ENCODE data around the gene ASGR2.

ASGR2 gene

GRCh38 chr17:7084088-7084487, 30.5 kb downstream of the ASGR2 start:
- no peak for TF ChIP-seq NFIC (IDR thresholded peaks at IDR 0.05)
- no peak for TF ChIP-seq EGR1 (IDR thresholded peaks at IDR 0.05)
- no peak for TF ChIP-seq YY1 (IDR thresholded peaks at IDR 0.05; ENCODE audit: low read depth)
- no peak for TF ChIP-seq TCF12 (IDR thresholded peaks at IDR 0.05; ENCODE audit: low read depth)
- no peak for TF ChIP-seq MAX (IDR thresholded peaks at IDR 0.05)
- TF ChIP-seq RAD21 (IDR thresholded peaks at IDR 0.05; ENCODE audit: low read depth): no peak
- no peak for TF ChIP-seq EP300 (IDR thresholded peaks at IDR 0.05; ENCODE audit: borderline replicate concordance)
- no peak for TF ChIP-seq TEAD4 (IDR thresholded peaks at IDR 0.05)
- no peak for TF ChIP-seq FOXM1 (IDR thresholded peaks at IDR 0.05; ENCODE audit: borderline replicate concordance, low read depth)
- TF ChIP-seq CREB1 (IDR thresholded peaks at IDR 0.05; ENCODE audit: low read depth): no peak
- TF ChIP-seq CEBPB (IDR thresholded peaks at IDR 0.05): no peak
- no peak for TF ChIP-seq REST (IDR thresholded peaks at IDR 0.05; ENCODE audit: low read depth)
- TF ChIP-seq TAF1 (IDR thresholded peaks at IDR 0.05; ENCODE audit: low read depth): no peak
- TF ChIP-seq USF1 (IDR thresholded peaks at IDR 0.05): no peak
- no peak for TF ChIP-seq ZBTB7A (IDR thresholded peaks at IDR 0.05; ENCODE audit: low read depth)

- TF ChIP-seq TAF1 (IDR thresholded peaks at IDR 0.05; ENCODE audit: low read depth): no peak
- TF ChIP-seq CREB1 (IDR thresholded peaks at IDR 0.05; ENCODE audit: low read depth): no peak
- TF ChIP-seq FOXM1 (IDR thresholded peaks at IDR 0.05; ENCODE audit: borderline replicate concordance, low read depth): no peak
- no peak for TF ChIP-seq EGR1 (IDR thresholded peaks at IDR 0.05)
- no peak for TF ChIP-seq TCF12 (IDR thresholded peaks at IDR 0.05; ENCODE audit: low read depth)
- TF ChIP-seq NFIC (IDR thresholded peaks at IDR 0.05): no peak
- no peak for TF ChIP-seq EP300 (IDR thresholded peaks at IDR 0.05; ENCODE audit: borderline replicate concordance)
- TF ChIP-seq YY1 (IDR thresholded peaks at IDR 0.05; ENCODE audit: low read depth): no peak
These were observed 31.0 kb downstream of the ASGR2 start for GRCh38 chr17:7083592-7083991.

- TF ChIP-seq CEBPB (IDR thresholded peaks at IDR 0.05): no peak
- TF ChIP-seq REST (IDR thresholded peaks at IDR 0.05; ENCODE audit: low read depth): peak; percentile 90
These were observed 33.1 kb downstream of the ASGR2 start for GRCh38 chr17:7081341-7082062.

GRCh38 chr17:7080456-7081041, 34.1 kb downstream of the ASGR2 start:
- TF ChIP-seq CEBPB (IDR thresholded peaks at IDR 0.05): no peak
- TF ChIP-seq EP300 (IDR thresholded peaks at IDR 0.05; ENCODE audit: borderline replicate concordance): no peak
- no peak for TF ChIP-seq NFIC (IDR thresholded peaks at IDR 0.05)
- TF ChIP-seq TAF1 (IDR thresholded peaks at IDR 0.05; ENCODE audit: low read depth): no peak
- no peak for TF ChIP-seq USF1 (IDR thresholded peaks at IDR 0.05)
- TF ChIP-seq MAX (IDR thresholded peaks at IDR 0.05): no peak
- TF ChIP-seq TEAD4 (IDR thresholded peaks at IDR 0.05): no peak
- TF ChIP-seq FOXM1 (IDR thresholded peaks at IDR 0.05; ENCODE audit: borderline replicate concordance, low read depth): no peak
- no peak for TF ChIP-seq EGR1 (IDR thresholded peaks at IDR 0.05)
- no peak for TF ChIP-seq YY1 (IDR thresholded peaks at IDR 0.05; ENCODE audit: low read depth)
- TF ChIP-seq TCF12 (IDR thresholded peaks at IDR 0.05; ENCODE audit: low read depth): no peak
- TF ChIP-seq ZBTB7A (IDR thresholded peaks at IDR 0.05; ENCODE audit: low read depth): no peak
- TF ChIP-seq RAD21 (IDR thresholded peaks at IDR 0.05; ENCODE audit: low read depth): no peak
- TF ChIP-seq CREB1 (IDR thresholded peaks at IDR 0.05; ENCODE audit: low read depth): no peak

- TF ChIP-seq MAX (IDR thresholded peaks at IDR 0.05) (no peak), USF1 (IDR thresholded peaks at IDR 0.05) (no peak), REST (IDR thresholded peaks at IDR 0.05; ENCODE audit: low read depth) (no peak), FOXM1 (IDR thresholded peaks at IDR 0.05; ENCODE audit: borderline replicate concordance, low read depth) (no peak), TEAD4 (IDR thresholded peaks at IDR 0.05) (no peak), ZBTB7A (IDR thresholded peaks at IDR 0.05; ENCODE audit: low read depth) (no peak), EP300 (IDR thresholded peaks at IDR 0.05; ENCODE audit: borderline replicate concordance) (no peak), EGR1 (IDR thresholded peaks at IDR 0.05) (no peak), YY1 (IDR thresholded peaks at IDR 0.05; ENCODE audit: low read depth) (no peak), CEBPB (IDR thresholded peaks at IDR 0.05) (no peak), NFIC (IDR thresholded peaks at IDR 0.05) (no peak), RAD21 (IDR thresholded peaks at IDR 0.05; ENCODE audit: low read depth) (no peak), CREB1 (IDR thresholded peaks at IDR 0.05; ENCODE audit: low read depth) (no peak), TAF1 (IDR thresholded peaks at IDR 0.05; ENCODE audit: low read depth) (no peak), TCF12 (IDR thresholded peaks at IDR 0.05; ENCODE audit: low read depth) (no peak)
These were observed 34.8 kb downstream of the ASGR2 start, which contains the start of gene CLEC10A for GRCh38 chr17:7079581-7080455. TSS of gene CLEC10A (minus strand) at chr17:7080251. CDS start at chr17:7078812, 1,439 bp downstream.
